GM21390 (cell line): ENCODE results near the gene ENTPD1.
"Not testable (repeated sequence)": the region's sequence is repeated elsewhere in the genome, so short reads cannot be mapped to it uniquely, and the experiment has no call there.

Experiments used
- ATAC-seq: cut with Tn5 transposase; IDR thresholded peaks from one replicate; pipeline ENCODE4 v1.9.1; 2021; ENCODE audit not compliant: unreplicated experiment

ENTPD1 gene

GRCh38 chr10:95907456-95908253 lies 151.7 kb downstream of the ENTPD1 start, which contains the start of gene CC2D2B:
Gene CC2D2B, plus strand, starts transcription at chr10:95907975. Its CDS starts 3,349 bp downstream, at chr10:95911324.
- ATAC-seq: peak; percentile 93

- no peak for ATAC-seq
Observed at GRCh38 chr10:95908450-95908849, 152.5 kb downstream of the ENTPD1 start.

GRCh38 chr10:95909561-95909960 lies 153.6 kb downstream of the ENTPD1 start:
- ATAC-seq: no peak

DNA sequence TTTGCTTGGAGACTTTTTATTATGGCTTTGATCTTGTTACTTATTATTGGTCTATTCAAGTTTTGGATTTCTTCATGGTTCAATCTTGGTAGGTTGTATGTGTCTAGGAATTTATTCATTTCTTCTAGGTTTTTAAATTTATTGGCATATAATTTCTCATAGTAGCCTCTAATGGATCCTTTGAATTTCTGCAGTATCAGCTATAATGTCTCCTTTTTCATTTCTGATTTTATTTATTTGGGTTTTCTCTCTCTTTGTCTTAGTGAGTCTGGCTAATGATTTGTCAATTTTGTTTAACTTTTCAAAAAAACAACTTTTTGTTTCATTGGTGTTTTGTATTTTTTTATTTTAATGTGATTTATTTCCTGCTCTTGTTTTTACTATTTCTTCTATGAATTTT lies 160.1 kb downstream of the ENTPD1 start:
- ATAC-seq: not testable (repeated sequence)
